ENCODE data around the gene PPP1R1B. TPM values are rescaled to one million over a fixed set of nuclear protein-coding genes. Genes with fewer than 3 reads are reported as not detected.
A peak's percentile ranks its signal among the peaks of the same experiment; 100 is the strongest.

PPP1R1B gene
- total and polyA plus RNA-seq, 2 of the 4 experiments (the other 2 are of a cell fraction): not detected

- peak within 1 kb of the TSS; percentile 93 for H3K4ac ChIP-seq (ENCODE audit: low read depth, low read length)
- peak within 1 kb of the TSS; percentile 99 for H4K5ac ChIP-seq (ENCODE audit: low read depth, low read length)
- peaks cover 9% of the 10 kb centered on the region for H3K27me3 ChIP-seq (ENCODE audit: control insufficient read depth, insufficient read depth, low read length)
- H4K8ac ChIP-seq (ENCODE audit: low read depth in 2 of 2, low read length in 2 of 2): peak within 1 kb of the TSS; percentile 91 to 100
- peak within 1 kb of the TSS; percentile 60; the same call in 1 of the 2 replicates for H2BK120ac ChIP-seq (ENCODE audit: low read depth, low read length)
- no peak within 1 kb of the TSS for H2BK15ac ChIP-seq (ENCODE audit: low read depth, low read length)
- no TSS peak for BruUV-seq (replicated peaks)
- peak; percentile 82 for DNase-seq
- peak within 1 kb of the TSS; percentile 100 for H3K4me2 ChIP-seq (ENCODE audit: low read depth, low read length)
- ATAC-seq (ENCODE audit: low read depth): peak; percentile 97
- peak within 1 kb of the TSS; percentile 96 for H2AK9ac ChIP-seq (replicated peaks; ENCODE audit: low read depth, low read length, poor library complexity)
- intact Hi-C loops (cut with micrococcal nuclease) (no loop called here), dilution Hi-C loops (cut with HindIII; ENCODE audit: low sequenced_read_pairs, unreplicated experiment) (no loop called here), in situ Hi-C loops (cut with MboI; ENCODE audit: low sequenced_read_pairs) (no loop called here)
- H3K18ac ChIP-seq (ENCODE audit: low read depth, low read length): peak within 1 kb of the TSS; percentile 50
- POLR2A ChIA-PET (ENCODE audit: unreplicated experiment): interaction anchor here (0.6 kb wide), 1 partner anchor 145 kb away, joined by 3 read pairs; no protein-coding TSS in a partner anchor
- peaks cover 26% of the 10 kb centered on the region for H3K9me1 ChIP-seq (ENCODE audit: insufficient read depth, low read length)
- H3K14ac ChIP-seq (replicated peaks; ENCODE audit: low read depth, low read length): peak within 1 kb of the TSS; percentile 94
- H3K9me3 ChIP-seq (ENCODE audit: control insufficient read depth, insufficient read depth, low read length): no peaks in the 10 kb centered on the region
- H3K36me3 ChIP-seq (ENCODE audit: control insufficient read depth, insufficient read depth, low read length): no peaks in the 10 kb centered on the region
- peak within 1 kb of the TSS; percentile 92 for H3K9ac ChIP-seq (ENCODE audit: low read depth, low read length)
- peak within 1 kb of the TSS; percentile 71 for H3K56ac ChIP-seq (ENCODE audit: extremely low read depth, insufficient read depth, low read length)
- H2BK5ac ChIP-seq (ENCODE audit: low read depth, low read length, poor library complexity, severe bottlenecking): peak within 1 kb of the TSS; percentile 87
- peak within 1 kb of the TSS; percentile 87 for H3K27ac ChIP-seq (ENCODE audit: insufficient read depth, low read length)
- peak within 1 kb of the TSS; percentile 98 for H2AFZ ChIP-seq (replicated peaks; ENCODE audit: low read length, poor library complexity)
- CTCF ChIA-PET: interaction anchor here (2.9 kb wide), 1 partner anchor 15 kb away, joined by 11 read pairs; no protein-coding TSS in a partner anchor
- H3K4me3 ChIP-seq (ENCODE audit: insufficient read depth, low read depth, low read length): peak within 1 kb of the TSS; percentile 96
- WGBS, 2 experiments (ENCODE audit: extremely low coverage in 2 of 2, insufficient read length in 1 of 2): 1% methylated on average over 32 of the region's 69 CpGs; no CpG with 5 or more reads in 1 of the 2 experiments
- H4K91ac ChIP-seq (ENCODE audit: insufficient read depth, low read depth, low read length): peak within 1 kb of the TSS; percentile 83
- H3K4me1 ChIP-seq (ENCODE audit: control insufficient read depth, insufficient read depth, low read length): peaks cover 24% of the 10 kb centered on the region
- TF ChIP-seq MXI1 (IDR thresholded peaks at IDR 0.05; ENCODE audit: borderline replicate concordance, low read depth, low read length): 0 out of 2 replicates have a peak, but pooled peaks have one; percentile 6
- no peak for TF ChIP-seq RCOR1 (IDR thresholded peaks at IDR 0.05; ENCODE audit: insufficient replicate concordance, low read length)
- TF ChIP-seq MAFK (IDR thresholded peaks at IDR 0.05; ENCODE audit: low read depth, low read length): no peak
- TF ChIP-seq, protein P1, sequence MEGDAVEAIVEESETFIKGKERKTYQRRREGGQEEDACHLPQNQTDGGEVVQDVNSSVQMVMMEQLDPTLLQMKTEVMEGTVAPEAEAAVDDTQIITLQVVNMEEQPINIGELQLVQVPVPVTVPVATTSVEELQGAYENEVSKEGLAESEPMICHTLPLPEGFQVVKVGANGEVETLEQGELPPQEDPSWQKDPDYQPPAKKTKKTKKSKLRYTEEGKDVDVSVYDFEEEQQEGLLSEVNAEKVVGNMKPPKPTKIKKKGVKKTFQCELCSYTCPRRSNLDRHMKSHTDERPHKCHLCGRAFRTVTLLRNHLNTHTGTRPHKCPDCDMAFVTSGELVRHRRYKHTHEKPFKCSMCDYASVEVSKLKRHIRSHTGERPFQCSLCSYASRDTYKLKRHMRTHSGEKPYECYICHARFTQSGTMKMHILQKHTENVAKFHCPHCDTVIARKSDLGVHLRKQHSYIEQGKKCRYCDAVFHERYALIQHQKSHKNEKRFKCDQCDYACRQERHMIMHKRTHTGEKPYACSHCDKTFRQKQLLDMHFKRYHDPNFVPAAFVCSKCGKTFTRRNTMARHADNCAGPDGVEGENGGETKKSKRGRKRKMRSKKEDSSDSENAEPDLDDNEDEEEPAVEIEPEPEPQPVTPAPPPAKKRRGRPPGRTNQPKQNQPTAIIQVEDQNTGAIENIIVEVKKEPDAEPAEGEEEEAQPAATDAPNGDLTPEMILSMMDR (conservative IDR thresholded peaks at IDR 0.05; ENCODE audit: low read depth, low read length): 0 out of 2 replicates have a peak, but pooled peaks have one; percentile 14
- no peak for TF ChIP-seq NFE2L2 (IDR thresholded peaks at IDR 0.05; ENCODE audit: low read depth, low read length)
- TF ChIP-seq MAZ (IDR thresholded peaks at IDR 0.05; ENCODE audit: borderline replicate concordance, low read depth, low read length): peak; percentile 30; the same call in 1 of the 2 replicates
- TF ChIP-seq CEBPB (IDR thresholded peaks at IDR 0.05; ENCODE audit: low read depth, low read length): no peak
- TF ChIP-seq BHLHE40 (IDR thresholded peaks at IDR 0.05; ENCODE audit: low read depth, low read length): no peak
- TF ChIP-seq CHD1 (IDR thresholded peaks at IDR 0.05; ENCODE audit: low read depth, low read length): no peak
- no peak within 1 kb of the TSS for H2BK20ac ChIP-seq (ENCODE audit: low read depth, low read length)
- H2AK5ac ChIP-seq (ENCODE audit: low read depth, low read length): peak within 1 kb of the TSS; percentile 87
- peak within 1 kb of the TSS; percentile 79 for H3K23ac ChIP-seq (ENCODE audit: low read depth, low read length)
- H3K79me1 ChIP-seq (ENCODE audit: low read depth in 1 of 2, low read length in 2 of 2): peaks cover 15 to 59% of the 10 kb centered on the region in 2 experiments
- H4K20me1 ChIP-seq (ENCODE audit: insufficient read depth, low read length): peaks cover 20% of the 10 kb centered on the region; the same call in 1 of the 2 replicates
These were observed 10.4 kb downstream of the PPP1R1B start, which contains the start of gene STARD3 for GRCh38 chr17:39636927-39637736. TSS of gene STARD3 (plus strand) at chr17:39637144. CDS start at chr17:39653532, 16,388 bp downstream.
